Panc1 (cell line): ENCODE data around the gene LIPC. TPM values are rescaled to one million over a fixed set of nuclear protein-coding genes. Genes with fewer than 3 reads are reported as not detected.

Source experiments
- ATAC-seq: fragments of 200-7000 bp; cut with Tn5 transposase; 2 replicates; pipeline ENCODE4 v1.9.1; 2020; ENCODE audit warnings: mild to moderate bottlenecking, moderate library complexity
- BruUV-seq: library from RNA; stranded (reverse); fragments of 400-500 nt; replicated peaks from 2 replicates; lab custom pipeline; 2021; lab: Mats Ljungman, UMichigan
- CTCF ChIA-PET: fragments of 300-600 bp; sonication (Branson Sonifier 250); formaldehyde crosslinking; loops from one replicate; lab custom pipeline; 2022; ENCODE audit warnings: antibody characterized with exemption; lab: Charles Lee
- POLR2A ChIA-PET: fragments of 300-600 bp; sonication (Branson Sonifier 250); formaldehyde crosslinking; loops from one replicate; lab custom pipeline; 2022; ENCODE audit warnings: antibody characterized with exemption; lab: Charles Lee
- DNase-seq: peaks from one replicate; pipeline ENCODE4 v3.0.0-alpha.2; 2010; ENCODE audit warnings: low read depth, low spot score
- H3K27ac ChIP-seq: 2 replicates; pipeline ENCODE4 v1.5.1; 2011; ENCODE audit warnings: mild to moderate bottlenecking, low read length, inconsistent platforms
- H3K27me3 ChIP-seq: fragments of 200-500 bp; sonication (Bioruptor generic); 2 replicates; pipeline ENCODE4 v1.6.0; 2014; ENCODE audit warnings: low read length, inconsistent platforms; ENCODE audit not compliant: control insufficient read depth, insufficient read depth
- H3K36me3 ChIP-seq: fragments of 200-500 bp; sonication (Bioruptor generic); 2 replicates; pipeline ENCODE4 v1.5.1; 2014; ENCODE audit warnings: inconsistent platforms, mild to moderate bottlenecking, low read length, moderate library complexity; ENCODE audit not compliant: control insufficient read depth, insufficient read depth
- H3K4me1 ChIP-seq: 2 replicates; pipeline ENCODE4 v1.5.1; 2011; ENCODE audit warnings: inconsistent platforms, mild to moderate bottlenecking, low read length, moderate library complexity; ENCODE audit not compliant: control insufficient read depth, insufficient read depth
- H3K4me3 ChIP-seq, 2 experiments: 2 replicates each; pipeline ENCODE4 v1.5.1; 2011 to 2012; ENCODE audit warnings: low read depth in 2 of 2, low read length in 2 of 2, mild to moderate bottlenecking in 2 of 2, inconsistent platforms in 1 of 2, moderate library complexity in 1 of 2
- H3K9me3 ChIP-seq: fragments of 200-500 bp; sonication (Bioruptor generic); 2 replicates; pipeline ENCODE4 v1.5.1; 2014; ENCODE audit warnings: low read depth, mild to moderate bottlenecking, inconsistent platforms, low read length, moderate library complexity; ENCODE audit not compliant: control insufficient read depth, insufficient read depth
- POLR2AphosphoS5 ChIP-seq: IDR thresholded peaks from 2 replicates; pipeline ENCODE4 v1.6.1; 2012; ENCODE audit warnings: mild to moderate bottlenecking, low read depth, low read length, moderate library complexity
- SIN3A ChIP-seq: IDR thresholded peaks from 2 replicates; pipeline ENCODE4 v1.6.1; 2012; ENCODE audit warnings: low read depth, mild to moderate bottlenecking, low read length, moderate library complexity, borderline replicate concordance; ENCODE audit not compliant: insufficient read depth
- TCF7L2 ChIP-seq: IDR thresholded peaks from 2 replicates; pipeline ENCODE4 v1.6.1; 2011; ENCODE audit warnings: mild to moderate bottlenecking, low read depth, low read length, inconsistent platforms
- in situ Hi-C: cut with HindIII; loops from 2 replicates; pipeline ENCODE4 v1.10.0; 2016; ENCODE audit warnings: low sequenced_read_pairs, low pct_unique_long_range_greater_than_20kb
- intact Hi-C: fragments of 100-400 bp; cut with micrococcal nuclease; formaldehyde crosslinking; loops from one replicate; pipeline ENCODE4 v1.10.0; 2022; ENCODE audit not compliant: unreplicated experiment
- total RNA-seq: library from RNA; stranded (reverse); gene quantifications from one replicate; pipeline ENCODE4 v1.2.1, GENCODE V29; 2021; ENCODE audit not compliant: unreplicated experiment
- TF ChIP-seq, protein P1 (sequence below), 2 experiments: IDR thresholded peaks; 2 replicates each; pipeline ENCODE4 v1.6.1; 2011 to 2012; ENCODE audit warnings: low read depth in 2 of 2, control low read depth in 1 of 2, low read length in 1 of 2, mild to moderate bottlenecking in 1 of 2, moderate library complexity in 1 of 2; ENCODE audit not compliant: insufficient read depth in 1 of 2
- TF ChIP-seq, protein P2 (sequence below): fragments of 450-650 bp; IDR thresholded peaks from 2 replicates; pipeline ENCODE4 v1.5.1; 2017; ENCODE audit warnings: mild to moderate bottlenecking

The LIPC gene
- total RNA-seq, 1 experiment from 2014 or later: not detected

GRCh38 chr15:58559904-58560588 is 128.3 kb downstream of the LIPC start:
- no peaks in the 10 kb centered on the region for H3K9me3 ChIP-seq
- no peak overlapping the region for H3K27ac ChIP-seq
- H3K4me1 ChIP-seq: no peaks in the 10 kb centered on the region
- no peaks in the 10 kb centered on the region for H3K36me3 ChIP-seq
- in situ Hi-C loops (no loop called here), intact Hi-C loops (no loop called here)
- no peak for ATAC-seq
- no peaks in the 10 kb centered on the region for H3K27me3 ChIP-seq
- BruUV-seq: no TSS peak
- TF ChIP-seq, protein P1, sequence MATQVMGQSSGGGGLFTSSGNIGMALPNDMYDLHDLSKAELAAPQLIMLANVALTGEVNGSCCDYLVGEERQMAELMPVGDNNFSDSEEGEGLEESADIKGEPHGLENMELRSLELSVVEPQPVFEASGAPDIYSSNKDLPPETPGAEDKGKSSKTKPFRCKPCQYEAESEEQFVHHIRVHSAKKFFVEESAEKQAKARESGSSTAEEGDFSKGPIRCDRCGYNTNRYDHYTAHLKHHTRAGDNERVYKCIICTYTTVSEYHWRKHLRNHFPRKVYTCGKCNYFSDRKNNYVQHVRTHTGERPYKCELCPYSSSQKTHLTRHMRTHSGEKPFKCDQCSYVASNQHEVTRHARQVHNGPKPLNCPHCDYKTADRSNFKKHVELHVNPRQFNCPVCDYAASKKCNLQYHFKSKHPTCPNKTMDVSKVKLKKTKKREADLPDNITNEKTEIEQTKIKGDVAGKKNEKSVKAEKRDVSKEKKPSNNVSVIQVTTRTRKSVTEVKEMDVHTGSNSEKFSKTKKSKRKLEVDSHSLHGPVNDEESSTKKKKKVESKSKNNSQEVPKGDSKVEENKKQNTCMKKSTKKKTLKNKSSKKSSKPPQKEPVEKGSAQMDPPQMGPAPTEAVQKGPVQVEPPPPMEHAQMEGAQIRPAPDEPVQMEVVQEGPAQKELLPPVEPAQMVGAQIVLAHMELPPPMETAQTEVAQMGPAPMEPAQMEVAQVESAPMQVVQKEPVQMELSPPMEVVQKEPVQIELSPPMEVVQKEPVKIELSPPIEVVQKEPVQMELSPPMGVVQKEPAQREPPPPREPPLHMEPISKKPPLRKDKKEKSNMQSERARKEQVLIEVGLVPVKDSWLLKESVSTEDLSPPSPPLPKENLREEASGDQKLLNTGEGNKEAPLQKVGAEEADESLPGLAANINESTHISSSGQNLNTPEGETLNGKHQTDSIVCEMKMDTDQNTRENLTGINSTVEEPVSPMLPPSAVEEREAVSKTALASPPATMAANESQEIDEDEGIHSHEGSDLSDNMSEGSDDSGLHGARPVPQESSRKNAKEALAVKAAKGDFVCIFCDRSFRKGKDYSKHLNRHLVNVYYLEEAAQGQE (IDR thresholded peaks at IDR 0.05; ENCODE audit: insufficient read depth in 1 of 2, low read depth in 2 of 2, low read length in 1 of 2): no peak
- TF ChIP-seq TCF7L2 (no peak), SIN3A (no peak), POLR2AphosphoS5 (no peak)
- TF ChIP-seq, protein P2, sequence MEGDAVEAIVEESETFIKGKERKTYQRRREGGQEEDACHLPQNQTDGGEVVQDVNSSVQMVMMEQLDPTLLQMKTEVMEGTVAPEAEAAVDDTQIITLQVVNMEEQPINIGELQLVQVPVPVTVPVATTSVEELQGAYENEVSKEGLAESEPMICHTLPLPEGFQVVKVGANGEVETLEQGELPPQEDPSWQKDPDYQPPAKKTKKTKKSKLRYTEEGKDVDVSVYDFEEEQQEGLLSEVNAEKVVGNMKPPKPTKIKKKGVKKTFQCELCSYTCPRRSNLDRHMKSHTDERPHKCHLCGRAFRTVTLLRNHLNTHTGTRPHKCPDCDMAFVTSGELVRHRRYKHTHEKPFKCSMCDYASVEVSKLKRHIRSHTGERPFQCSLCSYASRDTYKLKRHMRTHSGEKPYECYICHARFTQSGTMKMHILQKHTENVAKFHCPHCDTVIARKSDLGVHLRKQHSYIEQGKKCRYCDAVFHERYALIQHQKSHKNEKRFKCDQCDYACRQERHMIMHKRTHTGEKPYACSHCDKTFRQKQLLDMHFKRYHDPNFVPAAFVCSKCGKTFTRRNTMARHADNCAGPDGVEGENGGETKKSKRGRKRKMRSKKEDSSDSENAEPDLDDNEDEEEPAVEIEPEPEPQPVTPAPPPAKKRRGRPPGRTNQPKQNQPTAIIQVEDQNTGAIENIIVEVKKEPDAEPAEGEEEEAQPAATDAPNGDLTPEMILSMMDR: no peak
- H3K4me3 ChIP-seq: no peak overlapping the region
- ChIA-PET CTCF (no interaction called here), POLR2A (no interaction called here)
- no peak for DNase-seq

DNA sequence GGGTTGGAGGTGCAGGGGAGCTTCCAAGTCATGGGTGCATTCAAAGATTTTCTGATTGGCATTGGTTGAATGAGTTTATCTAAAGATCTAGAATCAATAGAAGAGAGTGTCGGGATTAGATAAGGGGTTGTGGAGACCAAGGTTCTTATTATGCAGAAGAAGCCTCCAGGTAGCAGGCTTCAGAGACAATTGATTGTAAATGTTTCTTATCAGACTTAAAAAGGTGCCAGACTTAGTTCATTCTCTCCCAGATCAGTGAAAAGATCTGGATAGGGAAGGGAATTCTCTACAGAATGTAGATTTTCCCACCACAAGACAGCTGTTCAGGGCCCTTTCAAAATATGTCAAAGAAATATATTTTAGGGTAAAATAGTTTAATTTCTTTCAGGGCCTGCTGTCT is 129.5 kb downstream of the LIPC start:
- CTCF ChIA-PET: no interaction called here
- TF ChIP-seq, protein P1 (IDR thresholded peaks at IDR 0.05; ENCODE audit: insufficient read depth in 1 of 2, low read depth in 2 of 2, low read length in 1 of 2): no peak
- TF ChIP-seq, protein P2: no peak
- TF ChIP-seq TCF7L2 (no peak), SIN3A (no peak)

More for the DNA sequence above, 129.5 kb downstream of the LIPC start:
- H3K27ac ChIP-seq: no peak overlapping the region
- ATAC-seq: no peak
- H3K36me3 ChIP-seq: no peaks in the 10 kb centered on the region
- H3K9me3 ChIP-seq: no peaks in the 10 kb centered on the region
- DNase-seq: no peak
- no peaks in the 10 kb centered on the region for H3K27me3 ChIP-seq
- H3K4me1 ChIP-seq: no peaks in the 10 kb centered on the region
- intact Hi-C loops (no loop called here), in situ Hi-C loops (no loop called here)
- H3K4me3 ChIP-seq: no peak overlapping the region
- BruUV-seq: no TSS peak
- POLR2A ChIA-PET: no interaction called here
